GM12878 (cell line): ENCODE measurements around the gene KLHL2. TPM values are rescaled to one million over a fixed set of nuclear protein-coding genes. Genes with fewer than 3 reads are reported as not detected.
A peak's percentile ranks its signal among the peaks of the same experiment; 100 is the strongest.

ENCODE experiments used
- ATAC-seq: fragments of 200-7000 bp; cut with Tn5 transposase; 3 replicates; pipeline ENCODE4 v1.9.1; 2020; ENCODE audit warnings: mild to moderate bottlenecking, moderate library complexity
- BruUV-seq: library from RNA; stranded (reverse); fragments of 400-500 nt; replicated peaks from 2 replicates; lab custom pipeline; 2021; lab: Mats Ljungman, UMichigan
- CTCF ChIA-PET: fragments of 300-600 bp; sonication (Branson Sonifier 250); formaldehyde crosslinking; extraction: SDS; loops from one replicate; lab custom pipeline; 2021; ENCODE audit warnings: inconsistent platforms; lab: Yijun Ruan, JAX
- POLR2A ChIA-PET: fragments of 350-600 bp; formaldehyde crosslinking; extraction: SDS; loops from one replicate; lab custom pipeline; 2021; ENCODE audit warnings: inconsistent platforms; lab: Charles Lee
- RAD21 ChIA-PET: fragments of 300-600 bp; sonication (Branson Sonifier 250); formaldehyde crosslinking; loops from one replicate; lab custom pipeline; 2023; ENCODE audit warnings: antibody characterized with exemption; ENCODE audit not compliant: unreplicated experiment; lab: Charles Lee
- SMC1A ChIA-PET: fragments of 300-600 bp; sonication (Branson Sonifier 250); formaldehyde crosslinking; loops from one replicate; lab custom pipeline; 2023; ENCODE audit not compliant: unreplicated experiment, uncharacterized antibody; lab: Charles Lee
- DNase-seq: peaks from one replicate; pipeline ENCODE4 v3.0.0-alpha.2; 2011; ENCODE audit warnings: low read depth, low spot score
- FAIRE-seq: peaks from 3 replicates; lab custom pipeline; 2011; peaks lifted over from hg19 to GRCh38; lab: Jason Lieb, UNC
- H2AFZ ChIP-seq: 2 replicates; pipeline ENCODE4 v1.6.0; 2011; ENCODE audit warnings: low read depth, low read length, control low read depth; ENCODE audit not compliant: control insufficient read depth
- H3K27ac ChIP-seq: 2 replicates; pipeline ENCODE4 v1.5.1; 2011; ENCODE audit warnings: control low read depth; ENCODE audit not compliant: control insufficient read depth, insufficient read depth
- H3K27me3 ChIP-seq, 2 experiments: replicated peaks in 1 of 2; 2 replicates each; pipeline versions ENCODE4 v1.6.0 to v1.6.1; 2011; ENCODE audit warnings: low read length in 1 of 2; ENCODE audit not compliant: control insufficient read depth in 2 of 2, insufficient read depth in 2 of 2
- H3K36me3 ChIP-seq, 2 experiments: 2 replicates each; pipeline ENCODE4 v1.5.1; 2011; ENCODE audit warnings: low read length in 1 of 2; ENCODE audit not compliant: control insufficient read depth in 2 of 2, insufficient read depth in 2 of 2
- H3K4me1 ChIP-seq: 2 replicates; pipeline ENCODE4 v1.6.1; 2011; ENCODE audit warnings: mild to moderate bottlenecking, low read length, moderate library complexity, mixed read lengths; ENCODE audit not compliant: control insufficient read depth, insufficient read depth
- H3K4me2 ChIP-seq: 2 replicates; pipeline ENCODE4 v1.6.0; 2011; ENCODE audit warnings: control low read depth; ENCODE audit not compliant: control insufficient read depth, insufficient read depth
- H3K4me3 ChIP-seq: fragments of 200-600 bp; sonication (generic); 2 replicates; pipeline ENCODE4 v1.5.1; 2016
- H3K79me2 ChIP-seq: 2 replicates; pipeline ENCODE4 v1.6.0; 2011; ENCODE audit warnings: low read length; ENCODE audit not compliant: control insufficient read depth, insufficient read depth
- H3K9ac ChIP-seq: 2 replicates; pipeline ENCODE4 v1.8.0; 2011; ENCODE audit warnings: low read length, control low read depth, mixed read lengths; ENCODE audit not compliant: control insufficient read depth, insufficient read depth
- H3K9me3 ChIP-seq: replicated peaks from 3 replicates; pipeline ENCODE4 v1.5.1; 2011; ENCODE audit warnings: mild to moderate bottlenecking, low read length; ENCODE audit not compliant: control insufficient read depth, insufficient read depth
- H4K20me1 ChIP-seq: 2 replicates; pipeline ENCODE4 v1.6.0; 2011; ENCODE audit not compliant: control insufficient read depth, insufficient read depth
- BMI1 ChIP-seq: fragments of 450-650 bp; IDR thresholded peaks from 2 replicates; pipeline ENCODE4 v1.6.1; 2016; ENCODE audit warnings: mild to moderate bottlenecking, moderate library complexity, borderline replicate concordance
- CEBPZ ChIP-seq: fragments of 150-350 bp; IDR thresholded peaks from 2 replicates; pipeline ENCODE4 v1.6.1; 2016; ENCODE audit warnings: low read depth, low read length
- CHD4 ChIP-seq: fragments of 200-600 bp; sonication (generic); IDR thresholded peaks from 2 replicates; pipeline ENCODE4 v1.6.1; 2016; ENCODE audit warnings: mild to moderate bottlenecking
- MLLT1 ChIP-seq: fragments of 450-650 bp; IDR thresholded peaks from 2 replicates; pipeline ENCODE4 v1.6.1; 2016; ENCODE audit warnings: mild to moderate bottlenecking
- MYC ChIP-seq: IDR thresholded peaks from 2 replicates; pipeline ENCODE4 v1.6.1; 2011; ENCODE audit warnings: mild to moderate bottlenecking, low read length, moderate library complexity, inconsistent platforms; ENCODE audit not compliant: insufficient read depth, insufficient replicate concordance, insufficient read length, severe bottlenecking
- NFYA ChIP-seq: IDR thresholded peaks from 2 replicates; pipeline ENCODE4 v1.6.1; 2011; ENCODE audit warnings: low read depth, mild to moderate bottlenecking, low read length, improper control_type of control experiment, borderline replicate concordance
- NRF1 ChIP-seq: conservative IDR thresholded peaks from 2 replicates; pipeline ENCODE4 v1.6.1; 2011; ENCODE audit warnings: mild to moderate bottlenecking, low read depth, low read length, improper control_type of control experiment
- SMARCA5 ChIP-seq: fragments of 450-650 bp; IDR thresholded peaks from 2 replicates; pipeline ENCODE4 v1.6.1; 2017; ENCODE audit warnings: mild to moderate bottlenecking
- ZBTB40 ChIP-seq: fragments of 450-650 bp; IDR thresholded peaks from 2 replicates; pipeline ENCODE4 v1.6.1; 2016; ENCODE audit warnings: mild to moderate bottlenecking, moderate library complexity, borderline replicate concordance
- WGBS: methylation state at CpG from one replicate; pipeline ENCODE4 v1.1.6; 2016; ENCODE audit warnings: low lambda C conversion rate; ENCODE audit not compliant: insufficient replicate concordance, insufficient coverage; ENCODE audit errors: missing lambda C conversion rate; 5-methylcytosine and 5-hydroxymethylcytosine counted together
- in situ Hi-C: fragments of 300-500 bp; cut with MboI; formaldehyde crosslinking; loops from 9 replicates; pipeline ENCODE4 v1.14.3; 2018; ENCODE audit warnings: mixed read lengths
- intact Hi-C: fragments of 100-400 bp; cut with micrococcal nuclease; formaldehyde crosslinking; loops from one replicate; pipeline ENCODE4 v1.14.2; 2022; ENCODE audit not compliant: unreplicated experiment
- polyA plus RNA-seq, 11 experiments: library from polyadenylated mRNA; depleted of rRNA in 4 of 11; unstranded in 6 of 11; stranded (reverse) in 5 of 11; fragments of >200 nt; fragmentation: Nextera tagmentation in 4 of 11; fragmentation: Illumina TruSeq in 1 of 11; extraction: Ambion mirVana in 4 of 11; extraction: Trizol in 1 of 11; gene quantifications; 1 replicate in 1 of 11; 2 replicates in 10 of 11; pipeline versions ENCODE4 v1.2.1 to v1.2.3, GENCODE V29; 2011 to 2016; ENCODE audit warnings: inconsistent platforms in 2 of 11, missing spikeins in 2 of 11, low read depth in 1 of 11
- total RNA-seq, 4 experiments: library from RNA; depleted of rRNA in 3 of 4; stranded (reverse); fragments of >200 nt in 3 of 4; fragmentation: Illumina TruSeq in 1 of 4; extraction: Trizol in 1 of 4; gene quantifications; 2 replicates each; pipeline versions ENCODE4 v1.2.1 to v1.2.3, GENCODE V29; 2013 to 2021

Gene KLHL2
- total and polyA plus RNA-seq, 10 of the 15 experiments (the other 5 are each of a cell fraction or from before 2014, with no cell fraction given), result 4.8 to 22.8 (median 12.9) TPM

- TF ChIP-seq MYC, result peak; percentile 45
- TF ChIP-seq CEBPZ, result peak; percentile 90
- TF ChIP-seq BMI1, result peak; percentile 98
- TF ChIP-seq NRF1, result no peak
- peak; percentile 51 for TF ChIP-seq NFYA
- TF ChIP-seq CHD4, result no peak
Observed at GRCh38 chr4:165327211-165328100, 120.1 kb downstream of the KLHL2 start, which contains the start of gene MSMO1 (continued).

GRCh38 chr4:165328101-165328425 is 120.7 kb downstream of the KLHL2 start:
- no peaks in the 10 kb centered on the region for H4K20me1 ChIP-seq
- peaks cover 0 to 5% of the 10 kb centered on the region in 2 experiments; a peak in 2 of 4 replicates for H3K36me3 ChIP-seq
- POLR2A ChIA-PET, result interaction anchor here (0.6 to 3.7 kb wide), 6 partner anchors 10 to 723 kb away, joined by 3 to 24 read pairs (median 5); no protein-coding TSS in a partner anchor

More at GRCh38 chr4:165328101-165328425, 120.7 kb downstream of the KLHL2 start:
- 2% methylated on average over 7 of the region's 7 CpGs for WGBS
- peaks cover 2% of the 10 kb centered on the region; the same call in 1 of the 3 replicates for H3K9me3 ChIP-seq
- ChIA-PET CTCF (interaction anchor here (0.6 to 1.5 kb wide), 4 partner anchors 7 to 392 kb away, joined by 3 to 7 read pairs (median 3); partner anchors contain the start of gene TMEM192), SMC1A (interaction anchor here (1.2 to 4.5 kb wide), 4 partner anchors 26 to 119 kb away, joined by 3 to 17 read pairs (median 6); no protein-coding TSS in a partner anchor), RAD21 (interaction anchor here (1.5 to 2.6 kb wide), 3 partner anchors 12 to 197 kb away, joined by 3 to 11 read pairs (median 6); no protein-coding TSS in a partner anchor)
- no peaks in the 10 kb centered on the region for H3K27me3 ChIP-seq
- in situ Hi-C loops, result no loop called here
- H3K79me2 ChIP-seq, result peaks cover 56% of the 10 kb centered on the region
- H3K4me3 ChIP-seq, result peak overlapping the region; percentile 97
- ATAC-seq (peak; percentile 0), FAIRE-seq (no peak), DNase-seq (no peak)
- peak overlapping the region; percentile 78 for H3K9ac ChIP-seq
- H3K4me1 ChIP-seq, result peaks cover 4% of the 10 kb centered on the region
- peak overlapping the region; percentile 83 for H2AFZ ChIP-seq
- intact Hi-C loops, result loop anchor here (5.0 kb wide), 2 partner anchors 196 to 216 kb away; partner anchors contain the start of gene TMEM192
- peak overlapping the region; percentile 88 for H3K4me2 ChIP-seq
- peak overlapping the region; percentile 70 for H3K27ac ChIP-seq
- BruUV-seq, result no TSS peak
- 0 out of 2 replicates have a peak, but pooled peaks have one; percentile 17 for TF ChIP-seq ZBTB40
- peak; percentile 1; the same call in 1 of the 2 replicates for TF ChIP-seq MLLT1
- TF ChIP-seq SMARCA5, result no peak
